Eye (tissue), 1 donor: ENCODE results near the gene HIVEP2.

Experiments used
- DNase-seq: peaks from one replicate; pipeline ENCODE4 v3.0.0-alpha.2; 2015

Gene HIVEP2

DNA sequence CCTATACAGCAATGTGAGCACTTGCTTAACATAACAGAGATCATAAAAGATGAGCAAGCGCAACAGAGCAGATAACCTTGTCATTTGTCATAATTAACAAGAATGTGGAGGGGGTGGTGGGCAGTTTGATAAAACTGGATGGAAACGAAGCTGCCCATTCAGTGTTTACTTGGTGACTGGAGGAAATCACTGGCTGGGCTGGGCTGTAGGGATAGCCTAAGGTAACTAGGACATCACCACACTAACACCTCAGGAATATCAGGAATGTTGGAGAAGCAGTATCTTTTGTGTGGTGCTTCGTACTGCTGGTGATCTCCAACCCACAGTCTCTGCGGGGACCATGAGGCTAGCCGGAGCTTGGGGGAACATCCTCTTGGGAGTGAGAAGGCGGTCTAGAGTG is 218.4 kb downstream of the HIVEP2 start:
- no peak for DNase-seq

DNA sequence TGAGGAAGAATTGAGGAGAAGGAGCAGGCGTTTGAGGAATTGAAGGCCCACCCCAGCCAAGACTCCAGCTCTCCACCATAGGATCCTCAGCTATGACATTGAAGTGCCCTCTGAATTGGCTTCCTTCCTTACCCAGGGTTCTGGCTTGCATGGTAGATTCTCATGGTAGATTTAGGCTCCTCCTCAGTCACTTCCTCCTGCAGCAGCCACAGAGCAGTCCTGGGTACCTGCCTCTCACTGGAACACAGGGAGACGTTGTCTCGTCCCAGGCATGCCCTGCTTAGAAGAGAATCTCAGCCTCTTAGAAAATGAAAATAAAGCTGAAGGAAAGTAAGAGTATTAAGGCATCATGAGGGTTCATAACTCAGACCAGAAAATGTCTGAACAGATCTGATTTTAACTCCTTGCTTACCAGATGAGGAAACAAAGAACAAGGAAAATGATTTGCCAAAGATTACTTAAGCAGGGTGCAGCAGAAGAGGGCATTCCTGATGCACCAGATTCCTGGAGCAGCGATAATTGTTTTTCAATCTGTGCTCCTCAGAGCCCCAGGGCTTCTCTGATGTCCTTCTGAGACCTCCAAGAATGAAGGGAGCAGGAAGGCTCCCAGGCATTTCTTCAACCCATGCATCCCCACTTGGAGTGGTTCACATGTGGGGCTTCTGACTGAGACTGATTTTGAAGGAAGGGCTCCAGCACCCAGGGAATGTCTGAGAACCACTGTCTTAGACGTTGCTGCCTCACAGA is 219.8 kb downstream of the HIVEP2 start:
- no peak for DNase-seq

DNA sequence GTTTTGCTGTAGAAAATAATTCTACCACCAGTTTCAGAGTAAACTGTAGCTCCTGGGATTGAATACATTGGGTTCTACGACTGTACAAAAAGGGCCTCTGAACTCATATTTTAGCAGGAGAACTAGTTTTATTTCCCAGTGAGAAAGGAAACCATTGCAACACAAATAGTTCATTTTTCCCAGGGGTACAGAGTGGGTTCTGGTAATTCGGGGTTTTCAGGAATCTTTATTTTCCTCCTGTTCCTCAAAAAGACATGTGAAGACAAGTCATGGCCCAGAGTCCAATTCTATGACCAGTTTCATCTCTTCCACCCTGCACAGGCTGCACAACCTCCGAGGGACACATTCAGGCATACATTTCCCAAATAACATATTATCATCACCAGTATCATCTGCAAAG is 222.1 kb downstream of the HIVEP2 start:
- DNase-seq, result no peak

DNA sequence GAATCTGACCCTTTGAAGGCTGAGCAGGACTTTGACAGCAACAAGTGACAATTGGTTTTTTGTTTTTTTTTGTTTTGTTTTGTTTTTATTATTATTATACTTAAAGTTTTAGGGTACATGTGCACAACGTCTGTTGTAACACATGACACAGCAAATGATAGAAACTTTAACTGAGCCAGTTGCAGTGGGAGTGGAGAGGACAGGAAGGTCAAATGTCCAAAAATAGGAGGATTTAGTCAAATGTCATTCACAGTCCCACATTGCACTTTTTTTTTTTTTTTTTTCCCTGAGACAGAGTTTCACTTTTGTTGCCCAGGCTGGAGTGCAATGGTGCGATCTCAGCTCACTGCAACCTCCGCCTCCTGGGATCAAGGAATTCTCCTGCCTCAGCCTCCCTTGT is 223.0 kb downstream of the HIVEP2 start:
- DNase-seq, result no peak

DNA sequence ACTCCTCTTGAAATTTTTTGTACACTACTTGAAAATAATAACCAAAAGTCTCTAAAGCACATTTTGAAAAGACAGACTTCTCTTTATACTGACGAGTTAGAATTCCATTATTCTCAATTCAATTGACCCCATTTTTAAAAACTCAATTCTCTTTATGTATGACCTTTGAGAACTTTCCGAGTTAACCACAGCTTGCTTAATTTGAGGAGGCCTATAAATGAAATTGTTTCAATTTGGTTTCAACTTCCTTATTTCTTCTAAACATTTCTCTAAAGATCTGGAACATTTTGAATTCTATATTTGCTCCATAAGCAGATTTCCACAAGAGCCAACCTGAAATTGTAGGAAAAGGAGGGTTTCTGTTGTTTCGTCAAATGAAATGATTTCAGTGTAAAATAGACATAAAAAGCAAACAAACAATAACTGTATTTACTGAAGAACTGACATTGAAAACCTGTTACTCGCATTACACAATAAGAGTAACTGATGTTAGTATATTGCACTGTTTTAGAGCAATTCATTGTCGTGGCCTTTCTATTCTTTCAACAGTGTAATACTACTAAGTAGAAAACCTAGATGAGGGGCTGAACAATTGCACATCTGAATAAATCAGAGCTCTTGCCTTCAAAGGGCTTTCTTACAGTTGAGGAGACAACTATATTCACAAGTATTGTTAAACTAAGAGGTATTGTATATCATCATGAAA is 223.6 kb downstream of the HIVEP2 start:
- DNase-seq, result no peak

DNA sequence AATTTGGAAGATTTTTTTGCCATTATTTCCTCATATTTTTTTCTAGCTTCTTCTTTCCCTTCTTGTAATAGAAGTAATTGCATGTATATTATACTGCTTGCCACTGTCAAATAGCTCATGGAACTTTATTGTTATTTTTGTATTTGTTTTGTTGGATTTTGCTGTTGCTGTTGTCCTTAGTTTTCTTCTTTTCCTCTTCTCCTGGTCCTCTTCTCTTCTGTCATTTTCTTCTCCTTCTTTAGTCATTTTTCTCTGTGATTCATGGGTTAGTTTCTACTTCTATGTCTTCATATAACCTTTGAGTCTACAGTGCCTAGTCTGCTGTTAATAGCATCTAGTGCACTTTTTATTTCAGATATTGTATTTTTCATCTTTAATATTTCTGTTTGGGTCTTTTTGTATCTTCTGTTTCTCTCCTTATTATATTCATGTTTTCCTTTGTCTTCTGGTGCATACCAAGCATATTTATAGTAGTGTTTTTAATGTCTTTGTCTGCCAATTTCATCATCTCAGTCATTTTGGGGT is 226.2 kb downstream of the HIVEP2 start:
- DNase-seq, result no peak

DNA sequence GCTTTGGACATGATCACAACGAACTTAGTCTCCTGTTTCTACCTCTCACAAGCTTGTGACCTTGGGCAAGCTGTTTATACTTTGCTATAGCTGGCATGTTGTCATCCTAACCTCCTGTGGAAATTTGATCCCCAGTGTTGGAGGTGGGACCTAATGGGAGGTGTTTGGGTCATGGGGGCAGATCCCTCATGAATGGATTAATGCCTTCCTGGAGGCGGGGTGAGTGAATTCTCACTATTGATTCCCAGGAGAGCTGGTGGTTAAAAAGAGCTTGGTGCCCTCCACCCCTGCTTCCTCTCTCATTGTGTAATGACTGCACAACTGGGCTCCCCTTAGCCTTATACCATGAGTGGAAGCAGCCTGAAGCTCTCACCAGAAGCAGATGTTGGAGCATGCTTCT is 228.9 kb downstream of the HIVEP2 start:
- no peak for DNase-seq

DNA sequence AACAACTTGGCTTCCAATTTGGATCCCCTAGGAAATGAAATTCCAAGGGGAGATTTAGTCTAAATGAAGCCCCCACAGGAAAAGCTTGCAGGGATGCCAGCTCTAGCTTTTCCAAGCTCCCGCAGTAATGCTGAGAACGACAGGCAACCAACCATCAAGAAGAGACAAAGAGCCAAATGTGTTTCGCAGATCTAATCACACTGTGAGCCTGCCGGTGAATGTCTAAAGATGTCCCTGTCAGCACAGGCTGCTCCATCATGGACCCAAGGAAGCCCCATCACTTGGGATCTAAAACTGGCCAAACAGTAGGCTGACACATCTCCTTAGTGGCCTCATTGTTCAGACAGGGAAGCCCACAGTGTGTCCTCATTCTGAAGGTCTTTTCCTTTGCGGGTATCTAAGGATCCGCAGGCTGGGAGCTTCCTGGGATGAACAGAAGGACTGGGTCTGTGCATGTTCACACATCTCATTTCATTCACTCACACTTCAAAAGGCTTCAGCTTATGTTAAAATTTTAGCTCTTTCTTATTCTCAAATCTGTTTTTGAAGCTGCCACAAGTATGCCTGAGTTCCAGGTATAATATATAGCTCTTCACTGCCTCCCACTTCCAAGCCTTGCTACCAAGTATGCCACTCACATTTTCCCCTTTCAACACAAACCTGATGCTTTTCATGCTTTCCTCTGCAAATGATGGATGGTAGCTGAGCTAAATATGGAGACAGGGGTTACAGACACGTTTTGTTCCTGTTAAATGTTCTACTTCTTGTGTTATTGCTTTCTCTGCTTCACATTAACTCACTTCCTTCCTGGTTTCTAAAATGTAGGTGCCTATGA is 229.8 kb downstream of the HIVEP2 start:
- DNase-seq, result no peak

DNA sequence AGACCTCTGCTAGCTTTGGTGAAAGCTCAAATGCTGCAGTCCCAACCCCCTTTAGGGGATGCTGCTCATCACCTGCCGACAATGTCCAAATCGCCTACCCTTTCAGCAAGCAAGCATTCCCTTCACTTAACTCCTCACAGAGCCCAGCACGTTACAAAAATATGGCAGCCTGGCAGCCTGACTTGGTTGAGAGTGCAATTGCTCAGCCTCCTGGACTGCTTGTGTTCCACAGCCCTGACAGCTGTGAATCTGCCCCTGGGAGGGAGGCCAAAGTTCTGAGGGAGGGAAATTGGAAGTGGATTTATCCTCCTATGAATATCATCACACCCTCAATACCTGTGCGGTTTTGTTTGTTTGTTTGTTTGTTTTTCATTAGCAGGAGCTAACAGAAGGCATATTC is 231.0 kb downstream of the HIVEP2 start:
- DNase-seq, result no peak

DNA sequence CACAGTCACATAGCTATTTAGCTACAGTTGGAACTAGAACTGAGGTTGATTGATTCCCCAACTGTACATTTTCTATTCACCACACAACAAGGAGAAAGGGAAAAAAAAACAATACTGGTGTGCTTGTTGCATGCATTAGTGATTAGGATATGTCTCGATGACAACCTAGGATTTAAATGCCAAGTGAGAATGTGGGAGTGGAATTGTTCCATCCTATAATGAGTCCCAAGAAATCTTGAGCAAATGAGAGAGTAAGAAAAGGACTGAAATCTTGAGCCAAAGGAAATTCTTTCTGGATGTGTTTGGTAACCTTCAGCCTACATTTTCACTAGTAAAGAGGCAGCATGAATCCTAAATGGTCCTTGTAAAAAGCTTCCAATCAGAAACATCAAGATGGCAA is 232.7 kb downstream of the HIVEP2 start:
- no peak for DNase-seq

DNA sequence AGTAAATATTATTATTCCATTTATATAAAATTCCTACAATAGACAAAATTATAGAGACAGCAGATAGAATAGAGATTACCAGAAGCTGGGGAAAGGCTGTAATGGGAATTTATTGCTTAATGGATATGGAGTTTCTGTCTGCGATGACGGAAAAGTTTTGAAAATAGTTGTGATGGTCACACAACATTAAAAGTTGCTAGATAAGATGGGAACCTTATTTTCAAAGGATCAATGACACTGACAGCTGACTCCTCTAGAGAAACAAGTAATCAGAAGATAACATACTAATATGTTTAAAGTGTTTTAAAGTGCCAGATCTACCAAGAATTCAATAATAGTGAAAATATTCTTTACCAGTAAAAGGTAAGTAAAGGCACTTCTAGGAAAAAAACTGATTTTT is 236.3 kb downstream of the HIVEP2 start:
- no peak for DNase-seq

DNA sequence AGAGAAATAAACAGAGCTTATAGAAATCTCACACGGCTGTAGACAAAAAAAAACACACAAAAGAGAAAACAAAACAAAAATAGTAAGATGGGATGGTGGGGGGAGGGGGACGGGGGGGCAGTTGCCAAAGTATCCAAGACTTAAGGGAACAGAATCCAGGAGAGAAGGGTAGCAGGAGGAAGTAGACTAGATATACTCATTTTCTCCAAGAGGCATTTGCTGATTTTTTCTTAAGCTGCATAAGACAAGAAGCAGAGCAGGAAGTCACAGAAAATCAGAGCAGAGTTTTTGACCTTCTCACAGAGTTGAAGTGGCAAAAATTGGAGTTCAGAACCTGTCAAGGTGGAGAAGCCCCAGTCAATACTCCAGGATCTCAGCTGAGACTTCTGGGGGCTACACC is 237.7 kb downstream of the HIVEP2 start:
- DNase-seq, result no peak

DNA sequence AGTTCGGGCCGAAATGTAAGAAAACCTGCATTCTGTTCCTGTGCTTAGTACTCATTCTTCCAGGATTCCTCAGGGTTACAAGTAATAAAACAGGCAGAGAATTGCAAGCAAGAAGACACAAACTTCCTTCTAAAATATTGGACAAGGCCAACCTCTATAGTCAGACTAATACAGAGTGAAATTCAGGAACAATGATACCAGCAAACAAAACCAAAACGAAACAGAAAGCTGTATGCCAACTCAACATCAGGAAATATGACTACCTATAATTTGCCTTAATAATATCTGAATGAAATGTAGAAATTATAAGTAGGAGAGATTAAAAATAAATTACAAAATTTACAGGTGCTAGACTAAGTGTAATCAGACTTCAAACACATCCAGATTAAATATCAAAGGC is 238.8 kb downstream of the HIVEP2 start:
- DNase-seq, result no peak

DNA sequence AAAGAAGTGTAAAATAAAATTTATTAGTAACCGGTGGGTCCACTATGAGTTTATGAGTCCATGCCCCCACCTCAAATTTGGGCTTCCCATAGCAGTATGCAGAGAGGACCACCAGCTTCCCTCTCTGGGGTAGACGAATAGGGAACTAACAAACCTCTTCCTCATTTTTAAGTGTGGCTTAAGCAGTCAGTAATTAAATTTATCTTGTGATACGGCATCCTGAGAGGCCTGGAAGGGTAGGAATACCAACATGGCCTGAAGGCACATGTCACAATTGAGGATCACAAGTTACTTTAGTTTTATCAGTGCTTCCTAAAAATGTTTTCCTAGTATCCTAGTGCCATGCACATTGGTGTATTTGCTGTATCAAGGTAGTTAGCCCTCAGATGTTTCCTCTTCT is 239.9 kb downstream of the HIVEP2 start:
- DNase-seq, result no peak

DNA sequence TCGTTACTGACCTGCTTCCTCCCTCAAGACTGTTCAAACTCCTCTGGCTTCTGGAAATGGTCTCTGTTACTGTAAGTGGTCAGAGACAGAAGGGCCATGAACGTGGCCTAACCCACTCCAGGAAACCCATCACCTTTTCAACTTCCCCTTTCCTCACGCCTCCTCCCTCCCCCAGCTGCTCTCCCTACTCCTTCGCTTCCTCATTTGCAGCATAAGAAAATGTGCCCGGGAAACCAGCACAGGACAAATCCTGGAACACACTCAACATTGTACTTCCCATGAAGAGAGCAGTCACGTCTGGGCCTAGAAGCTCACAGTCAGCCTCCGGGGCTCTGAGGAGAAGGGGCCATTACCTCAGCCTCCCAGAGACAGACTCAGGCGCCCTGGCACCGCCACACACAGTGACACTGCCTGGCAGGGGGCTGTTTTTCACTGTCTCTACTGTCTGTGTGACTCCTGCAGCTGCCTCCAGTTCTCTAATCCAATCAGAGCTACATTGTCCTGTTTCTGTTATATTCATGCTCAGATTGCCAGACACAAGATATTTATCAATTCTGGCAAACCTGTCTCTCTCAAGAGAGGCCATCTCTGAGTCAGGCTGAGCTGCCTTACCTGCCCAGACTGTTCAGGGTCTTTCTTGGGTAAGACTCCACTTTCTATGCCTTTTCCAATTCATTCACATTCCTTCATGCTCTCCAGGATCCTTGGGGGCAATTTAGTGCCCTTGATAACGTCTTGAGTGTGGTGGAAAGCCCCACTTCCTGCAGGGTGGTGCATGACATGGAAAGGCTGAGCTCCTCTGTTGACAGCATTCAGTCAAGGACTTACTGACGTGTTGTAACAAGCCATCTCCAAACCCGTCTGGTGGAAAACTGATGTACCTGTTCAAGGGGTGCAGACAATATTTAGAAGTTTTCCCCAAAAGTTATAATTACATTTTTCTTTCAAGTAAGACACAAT is 242.2 kb downstream of the HIVEP2 start:
- DNase-seq, result peak; percentile 40
